GM21367 (cell line): ENCODE results near the gene FMNL2.

Experiments
- ATAC-seq: cut with Tn5 transposase; IDR thresholded peaks from one replicate; pipeline ENCODE4 v1.9.1; 2021; ENCODE audit not compliant: unreplicated experiment

Gene FMNL2

GRCh38 chr2:152337511-152337903 lies 2.5 kb downstream of the FMNL2 start:
- ATAC-seq = no peak

GRCh38 chr2:152339556-152340286 lies 4.7 kb downstream of the FMNL2 start:
- no peak for ATAC-seq

- no peak for ATAC-seq
These were observed 7.5 kb downstream of the FMNL2 start for GRCh38 chr2:152342259-152343046.

GRCh38 chr2:152343426-152343825 lies 8.5 kb downstream of the FMNL2 start:
- no peak for ATAC-seq

GRCh38 chr2:152344579-152345195 lies 9.7 kb downstream of the FMNL2 start:
- no peak for ATAC-seq

- ATAC-seq = no peak
These were observed 12.1 kb downstream of the FMNL2 start for GRCh38 chr2:152347076-152347475.

GRCh38 chr2:152348388-152348787 lies 13.4 kb downstream of the FMNL2 start:
- ATAC-seq = no peak

- ATAC-seq = no peak
These were observed 14.4 kb downstream of the FMNL2 start for GRCh38 chr2:152349416-152349815.

GRCh38 chr2:152350155-152350679 lies 15.2 kb downstream of the FMNL2 start:
- no peak for ATAC-seq

GRCh38 chr2:152352616-152353015 lies 17.6 kb downstream of the FMNL2 start:
- no peak for ATAC-seq

- no peak for ATAC-seq
These were observed 18.4 kb downstream of the FMNL2 start for GRCh38 chr2:152353364-152353763.

GRCh38 chr2:152354069-152354755 lies 19.2 kb downstream of the FMNL2 start:
- no peak for ATAC-seq

GRCh38 chr2:152354909-152355308 lies 19.9 kb downstream of the FMNL2 start:
- no peak for ATAC-seq

- ATAC-seq = no peak
These were observed 20.4 kb downstream of the FMNL2 start for GRCh38 chr2:152355409-152355831.

- no peak for ATAC-seq
These were observed 24.8 kb downstream of the FMNL2 start for GRCh38 chr2:152359573-152360363.

- ATAC-seq = no peak
These were observed 29.0 kb downstream of the FMNL2 start for GRCh38 chr2:152363936-152364335.

GRCh38 chr2:152367547-152368390 lies 32.8 kb downstream of the FMNL2 start:
- no peak for ATAC-seq

GRCh38 chr2:152369176-152369860 lies 34.3 kb downstream of the FMNL2 start:
- ATAC-seq = no peak

GRCh38 chr2:152370783-152371182 lies 35.8 kb downstream of the FMNL2 start:
- ATAC-seq = no peak
